Stimulated activated naive B cell treated with anti-CD40 and anti-IgM and Interleukin-4, amounts not matched to agents 10 μg/mL and 1 μg/mL and 100 μg/mL, for 72 hours (primary cell): ENCODE data around the gene OCIAD1.

Experiments
- ATAC-seq, 2 donors: fragments of 150-1000 bp; cut with Tn5 transposase; replicated peaks; 2 replicates each; pipeline ENCODE4 v1.10.0; 2021; ENCODE audit warnings: moderate library complexity in 1 of 2
- DNase-seq: peaks from one replicate; pipeline ENCODE4 v3.0.0; 2021
- H3K27ac Mint-ChIP-seq: one replicate; pipeline ENCODE4 v1.8.0; 2022; ENCODE audit warnings: mild to moderate bottlenecking, mixed read lengths
- H3K27me3 Mint-ChIP-seq, 2 donors: one replicate each; pipeline ENCODE4 v1.8.0; 2022; ENCODE audit warnings: mixed read lengths in 2 of 2
- H3K36me3 Mint-ChIP-seq, 2 donors: one replicate each; pipeline ENCODE4 v1.8.0; 2022; ENCODE audit warnings: mixed read lengths in 2 of 2, mild to moderate bottlenecking in 1 of 2
- H3K4me1 Mint-ChIP-seq, 2 donors: one replicate each; pipeline ENCODE4 v1.8.0; 2022; ENCODE audit warnings: mixed read lengths in 2 of 2, mild to moderate bottlenecking in 1 of 2
- H3K4me3 Mint-ChIP-seq, 2 donors: one replicate each; pipeline ENCODE4 v1.8.0; 2022; ENCODE audit warnings: mild to moderate bottlenecking in 2 of 2, mixed read lengths in 2 of 2, moderate library complexity in 1 of 2
- H3K9me3 Mint-ChIP-seq, 2 donors: one replicate each; pipeline ENCODE4 v1.8.0; 2022; ENCODE audit warnings: mixed read lengths in 2 of 2, mild to moderate bottlenecking in 1 of 2

The OCIAD1 gene

GRCh38 chr4:48908687-48909086 is 77.8 kb downstream of the OCIAD1 start:
- H3K36me3 Mint-ChIP-seq = peaks cover 0 to 7% of the 10 kb centered on the region in 2 donors
- H3K4me3 Mint-ChIP-seq = no peak overlapping the region
- no peaks in the 10 kb centered on the region for H3K9me3 Mint-ChIP-seq
- H3K27ac Mint-ChIP-seq = no peak overlapping the region
- no peak for DNase-seq
- H3K27me3 Mint-ChIP-seq = peaks cover 0 to 4% of the 10 kb centered on the region in 2 donors
- peaks cover 22 to 26% of the 10 kb centered on the region in 2 donors for H3K4me1 Mint-ChIP-seq
- ATAC-seq = no peak

- no peak for ATAC-seq
- peaks cover 20 to 23% of the 10 kb centered on the region in 2 donors for H3K4me1 Mint-ChIP-seq
- no peaks in the 10 kb centered on the region for H3K9me3 Mint-ChIP-seq
- no peak overlapping the region for H3K4me3 Mint-ChIP-seq
- DNase-seq = no peak
- H3K27ac Mint-ChIP-seq = no peak overlapping the region
- peaks cover 0 to 4% of the 10 kb centered on the region in 2 donors for H3K36me3 Mint-ChIP-seq
- peaks cover 0 to 4% of the 10 kb centered on the region in 2 donors for H3K27me3 Mint-ChIP-seq
Measured at GRCh38 chr4:48909697-48910096, 78.8 kb downstream of the OCIAD1 start.

- Mint-ChIP-seq H3K27ac (no peak overlapping the region), H3K36me3 (peaks cover 0 to 2% of the 10 kb centered on the region in 2 donors), H3K9me3 (no peaks in the 10 kb centered on the region), H3K27me3 (peaks cover 0 to 4% of the 10 kb centered on the region in 2 donors), H3K4me1 (peaks cover 13 to 15% of the 10 kb centered on the region in 2 donors), H3K4me3 (no peak overlapping the region)
- no peak for ATAC-seq
- no peak for DNase-seq
Measured at GRCh38 chr4:48910511-48910910, 79.6 kb downstream of the OCIAD1 start.
